CD4-positive, alpha-beta memory T cell (primary cell): ENCODE data around the gene ACTL8. TPM values are rescaled to one million over a fixed set of nuclear protein-coding genes. Genes with fewer than 3 reads are reported as not detected.

ENCODE experiments used
- CTCF ChIA-PET: fragments of 350-600 bp; sonication (Branson Sonifier 250); formaldehyde crosslinking; loops from one replicate; lab custom pipeline; 2021; ENCODE audit warnings: inconsistent platforms; ENCODE audit not compliant: partially characterized antibody; lab: Charles Lee
- POLR2A ChIA-PET: fragments of 350-600 bp; sonication (Branson Sonifier 250); formaldehyde crosslinking; loops from one replicate; lab custom pipeline; 2021; ENCODE audit not compliant: partially characterized antibody; lab: Charles Lee
- DNase-seq, 5 donors: peaks; one replicate each; pipeline versions ENCODE4 v3.0.0 to v3.0.0-alpha.2; 2020 to 2022; ENCODE audit warnings: mixed read lengths in 1 of 5
- H3K27ac ChIP-seq: one replicate; pipeline ENCODE4 v1.7.0; 2013; ENCODE audit warnings: low read depth, low read length
- H3K27me3 ChIP-seq: 2 replicates; pipeline ENCODE4 v1.7.0; 2013; ENCODE audit warnings: mild to moderate bottlenecking, low read length, moderate library complexity; ENCODE audit not compliant: insufficient read depth
- H3K36me3 ChIP-seq: 2 replicates; pipeline ENCODE4 v1.7.0; 2013; ENCODE audit warnings: mild to moderate bottlenecking, low read length, moderate library complexity; ENCODE audit not compliant: insufficient read depth
- H3K4me1 ChIP-seq: 2 replicates; pipeline ENCODE4 v1.7.0; 2013; ENCODE audit warnings: mild to moderate bottlenecking, low read length, moderate library complexity; ENCODE audit not compliant: insufficient read depth
- H3K4me3 ChIP-seq, 2 donors: one replicate each; pipeline ENCODE4 v1.7.0; 2013; ENCODE audit warnings: low read length in 2 of 2, mild to moderate bottlenecking in 1 of 2
- H3K9me3 ChIP-seq, 2 donors: one replicate each; pipeline ENCODE4 v1.7.0; 2013; ENCODE audit warnings: low read length in 2 of 2, control low read depth in 1 of 2; ENCODE audit not compliant: control insufficient read depth in 1 of 2
- H3K27ac Mint-ChIP-seq, 7 donors: one replicate each; pipeline ENCODE4 v1.8.0; 2020 to 2021; ENCODE audit warnings: mixed read lengths in 7 of 7, mild to moderate bottlenecking in 6 of 7, inconsistent platforms in 3 of 7, moderate library complexity in 3 of 7
- H3K27me3 Mint-ChIP-seq, 2 donors: one replicate each; pipeline ENCODE4 v1.8.0; 2020 to 2021; ENCODE audit warnings: mixed read lengths in 2 of 2
- H3K36me3 Mint-ChIP-seq, 2 donors: one replicate each; pipeline ENCODE4 v1.8.0; 2020 to 2021; ENCODE audit warnings: mixed read lengths in 2 of 2, inconsistent platforms in 1 of 2, mild to moderate bottlenecking in 1 of 2
- H3K4me1 Mint-ChIP-seq, 4 donors: one replicate each; pipeline ENCODE4 v1.8.0; 2020 to 2021; ENCODE audit warnings: mixed read lengths in 4 of 4, mild to moderate bottlenecking in 1 of 4
- H3K4me3 Mint-ChIP-seq, 8 donors: one replicate each; pipeline ENCODE4 v1.8.0; 2020 to 2021; ENCODE audit warnings: mixed read lengths in 8 of 8, mild to moderate bottlenecking in 7 of 8, moderate library complexity in 6 of 8, inconsistent platforms in 3 of 8
- H3K9me3 Mint-ChIP-seq, 8 donors: one replicate each; pipeline ENCODE4 v1.8.0; 2020 to 2021; ENCODE audit warnings: mixed read lengths in 8 of 8, mild to moderate bottlenecking in 5 of 8, inconsistent platforms in 3 of 8, moderate library complexity in 1 of 8
- intact Hi-C: fragments of 100-400 bp; cut with micrococcal nuclease; formaldehyde crosslinking; loops from one replicate; pipeline ENCODE4 v1.15.1; 2023
- polyA plus RNA-seq, 2 donors: library from polyadenylated mRNA; unstranded; fragments of 300-500 nt; fragmentation: Illumina TruSeq; gene quantifications; one replicate each; pipeline ENCODE4 v1.2.3, GENCODE V29; 2021
- total RNA-seq, 2 experiments: library from RNA; stranded (reverse); gene quantifications; one replicate each; pipeline ENCODE4 v1.2.3, GENCODE V29; 2021

Gene ACTL8
- not detected for total RNA-seq
- polyA plus RNA-seq: not detected

- Histone ChIP-seq H3K4me3 (no peak within 1 kb of the TSS), H3K27ac (no peak within 1 kb of the TSS), H3K36me3 (no peaks in the 10 kb centered on the region), H3K9me3 (peaks cover 0 to 35% of the 10 kb centered on the region in 2 donors), H3K4me1 (no peaks in the 10 kb centered on the region), H3K27me3 (no peaks in the 10 kb centered on the region)
- no peaks in the 10 kb centered on the region for H3K4me1 Mint-ChIP-seq
- DNase-seq: no peak
- peak within 1 kb of the TSS in 1 of 8 donors; percentile 20 for H3K4me3 Mint-ChIP-seq
- intact Hi-C loops: no loop called here
- CTCF ChIA-PET: no interaction called here
- peaks cover 4 to 69% (median 65%) of the 10 kb centered on the region in 8 donors for H3K9me3 Mint-ChIP-seq
- H3K27ac Mint-ChIP-seq: no peak within 1 kb of the TSS
- H3K27me3 Mint-ChIP-seq: peaks cover 0 to 2% of the 10 kb centered on the region in 2 donors
- peaks cover 8 to 16% of the 10 kb centered on the region in 2 donors for H3K36me3 Mint-ChIP-seq
- POLR2A ChIA-PET: no interaction called here
Measured at GRCh38 chr1:17755120-17755519, at the start of gene ACTL8. ACTL8 (plus strand) TSS chr1:17755333; CDS start chr1:17823009, 67,676 bp downstream.

- Histone ChIP-seq H3K27me3 (no peaks in the 10 kb centered on the region), H3K4me3 (no peak overlapping the region), H3K27ac (no peak overlapping the region), H3K9me3 (no peaks in the 10 kb centered on the region), H3K4me1 (no peaks in the 10 kb centered on the region), H3K36me3 (no peaks in the 10 kb centered on the region)
- H3K36me3 Mint-ChIP-seq: no peaks in the 10 kb centered on the region
- H3K9me3 Mint-ChIP-seq: peaks cover 0 to 6% (median under 1%) of the 10 kb centered on the region in 8 donors
- no peak overlapping the region for H3K4me3 Mint-ChIP-seq
- H3K27ac Mint-ChIP-seq: no peak overlapping the region
- DNase-seq: no peak
- H3K27me3 Mint-ChIP-seq: peaks cover 2 to 5% of the 10 kb centered on the region in 2 donors
- intact Hi-C loops: no loop called here
- CTCF ChIA-PET: no interaction called here
- H3K4me1 Mint-ChIP-seq: no peaks in the 10 kb centered on the region
- POLR2A ChIA-PET: no interaction called here
Measured at GRCh38 chr1:17706445-17706844, 48.7 kb upstream of the ACTL8 start.

- H3K4me3 Mint-ChIP-seq: no peak overlapping the region
- H3K27me3 Mint-ChIP-seq: peaks cover 5 to 7% of the 10 kb centered on the region in 2 donors
- intact Hi-C loops: no loop called here
- H3K36me3 Mint-ChIP-seq: no peaks in the 10 kb centered on the region
- peaks cover 0 to 8% (median 3%) of the 10 kb centered on the region in 8 donors for H3K9me3 Mint-ChIP-seq
- no peak for DNase-seq
- CTCF ChIA-PET: no interaction called here
- Histone ChIP-seq H3K27ac (no peak overlapping the region), H3K27me3 (no peaks in the 10 kb centered on the region), H3K4me3 (no peak overlapping the region), H3K4me1 (no peaks in the 10 kb centered on the region), H3K9me3 (no peaks in the 10 kb centered on the region), H3K36me3 (no peaks in the 10 kb centered on the region)
- no peaks in the 10 kb centered on the region for H3K4me1 Mint-ChIP-seq
- no peak overlapping the region for H3K27ac Mint-ChIP-seq
- POLR2A ChIA-PET: no interaction called here
Measured at GRCh38 chr1:17709981-17710380, 45.2 kb upstream of the ACTL8 start.

GRCh38 chr1:17710889-17711576, 44.1 kb upstream of the ACTL8 start:
- H3K4me3 ChIP-seq: no peak overlapping the region
- no peaks in the 10 kb centered on the region for H3K4me1 Mint-ChIP-seq
- no peaks in the 10 kb centered on the region for H3K36me3 Mint-ChIP-seq
- no peaks in the 10 kb centered on the region for H3K27me3 ChIP-seq
- intact Hi-C loops: no loop called here
- peaks cover 0 to 8% (median 3%) of the 10 kb centered on the region in 8 donors for H3K9me3 Mint-ChIP-seq
- H3K4me3 Mint-ChIP-seq: no peak overlapping the region
- no peaks in the 10 kb centered on the region for H3K4me1 ChIP-seq
- ChIA-PET POLR2A (no interaction called here), CTCF (no interaction called here)
- H3K27me3 Mint-ChIP-seq: peaks cover 5 to 9% of the 10 kb centered on the region in 2 donors
- no peaks in the 10 kb centered on the region for H3K36me3 ChIP-seq
- no peak overlapping the region for H3K27ac ChIP-seq
- DNase-seq: no peak
- no peaks in the 10 kb centered on the region for H3K9me3 ChIP-seq
- no peak overlapping the region for H3K27ac Mint-ChIP-seq

- no peaks in the 10 kb centered on the region for H3K36me3 Mint-ChIP-seq
- no peaks in the 10 kb centered on the region for H3K4me1 ChIP-seq
Measured at GRCh38 chr1:17711577-17711910, 43.6 kb upstream of the ACTL8 start.

GRCh38 chr1:17711941-17712340, 43.2 kb upstream of the ACTL8 start:
- ChIA-PET CTCF (no interaction called here), POLR2A (no interaction called here)
- Histone ChIP-seq H3K27me3 (no peaks in the 10 kb centered on the region), H3K4me3 (no peak overlapping the region), H3K4me1 (no peaks in the 10 kb centered on the region), H3K9me3 (no peaks in the 10 kb centered on the region), H3K36me3 (no peaks in the 10 kb centered on the region), H3K27ac (no peak overlapping the region)
- peaks cover 0 to 8% (median 3%) of the 10 kb centered on the region in 8 donors for H3K9me3 Mint-ChIP-seq
- no peaks in the 10 kb centered on the region for H3K4me1 Mint-ChIP-seq
- H3K36me3 Mint-ChIP-seq: no peaks in the 10 kb centered on the region
- intact Hi-C loops: no loop called here
- peaks cover 5 to 8% of the 10 kb centered on the region in 2 donors for H3K27me3 Mint-ChIP-seq
- H3K4me3 Mint-ChIP-seq: peak overlapping the region in 1 of 8 donors; percentile 26
- H3K27ac Mint-ChIP-seq: no peak overlapping the region
- no peak for DNase-seq

More at GRCh38 chr1:17711577-17711910, 43.6 kb upstream of the ACTL8 start:
- CTCF ChIA-PET: no interaction called here
- Mint-ChIP-seq H3K4me1 (no peaks in the 10 kb centered on the region), H3K4me3 (no peak overlapping the region), H3K9me3 (peaks cover 0 to 8% (median 3%) of the 10 kb centered on the region in 8 donors), H3K27ac (peak overlapping the region in 1 of 7 donors; percentile 8), H3K27me3 (peaks cover 5 to 8% of the 10 kb centered on the region in 2 donors)
- no peaks in the 10 kb centered on the region for H3K9me3 ChIP-seq
- H3K4me3 ChIP-seq: no peak overlapping the region
- H3K27me3 ChIP-seq: no peaks in the 10 kb centered on the region
- no peak overlapping the region for H3K27ac ChIP-seq
- intact Hi-C loops: no loop called here
- POLR2A ChIA-PET: no interaction called here
- DNase-seq: no peak
- H3K36me3 ChIP-seq: no peaks in the 10 kb centered on the region

- no peak for DNase-seq
- Histone ChIP-seq H3K27ac (no peak overlapping the region), H3K4me3 (no peak overlapping the region), H3K36me3 (no peaks in the 10 kb centered on the region), H3K9me3 (no peaks in the 10 kb centered on the region), H3K27me3 (no peaks in the 10 kb centered on the region), H3K4me1 (no peaks in the 10 kb centered on the region)
- no peaks in the 10 kb centered on the region for H3K4me1 Mint-ChIP-seq
- peaks cover 8 to 10% of the 10 kb centered on the region in 2 donors for H3K27me3 Mint-ChIP-seq
- intact Hi-C loops: no loop called here
- no peaks in the 10 kb centered on the region for H3K36me3 Mint-ChIP-seq
- POLR2A ChIA-PET: no interaction called here
- H3K4me3 Mint-ChIP-seq: no peak overlapping the region
- no peak overlapping the region for H3K27ac Mint-ChIP-seq
- peaks cover 0 to 8% (median 3%) of the 10 kb centered on the region in 8 donors for H3K9me3 Mint-ChIP-seq
- CTCF ChIA-PET: no interaction called here
Measured at GRCh38 chr1:17713993-17714392, 41.1 kb upstream of the ACTL8 start.
